K562 (cell line): Measurements from ENCODE around the gene EEA1. TPM values are rescaled to one million over a fixed set of nuclear protein-coding genes. Genes with fewer than 3 reads are reported as not detected.

Source experiments
- JUNB ChIP-seq: fragments of 450-650 bp; formaldehyde crosslinking; conservative IDR thresholded peaks from 2 replicates; pipeline ENCODE4 v1.4.0; 2020; ENCODE audit warnings: mild to moderate bottlenecking
- LCOR ChIP-seq: sonication (generic); formaldehyde crosslinking; IDR thresholded peaks from 2 replicates; pipeline ENCODE4 v1.8.0; 2022; ENCODE audit warnings: mild to moderate bottlenecking, missing genetic modification reagents
- NUFIP1 ChIP-seq: fragments of 450-650 bp; IDR thresholded peaks from 2 replicates; pipeline ENCODE4 v1.6.1; 2018; ENCODE audit not compliant: partially characterized antibody
- SMAD3 ChIP-seq: fragments of 450-650 bp; formaldehyde crosslinking; conservative IDR thresholded peaks from 2 replicates; pipeline ENCODE4 v1.4.0; 2020; ENCODE audit warnings: mild to moderate bottlenecking
- ZNF280B ChIP-seq: fragments of 250-450 bp; sonication (Bioruptor Pico); IDR thresholded peaks from 2 replicates; pipeline ENCODE4 v1.5.1; 2021; ENCODE audit warnings: mild to moderate bottlenecking
- polyA plus RNA-seq, 8 experiments: library from polyadenylated mRNA; depleted of rRNA in 4 of 8; stranded (reverse) in 5 of 8; unstranded in 3 of 8; fragments of >200 nt; fragmentation: Nextera tagmentation in 2 of 8; fragmentation: Illumina TruSeq in 1 of 8; extraction: Ambion mirVana in 2 of 8; extraction: Trizol in 1 of 8; gene quantifications; 2 replicates each; pipeline versions ENCODE4 v1.2.1 to v1.2.3, GENCODE V29; 2011 to 2014; ENCODE audit warnings: inconsistent platforms in 1 of 8, missing spikeins in 1 of 8
- total RNA-seq, 7 experiments: library from RNA; depleted of rRNA in 6 of 7; stranded (reverse); fragments of >200 nt in 6 of 7; fragmentation: Illumina TruSeq in 2 of 7; extraction: Trizol in 2 of 7; gene quantifications; 2 replicates each; pipeline versions ENCODE4 v1.2.1 to v1.2.3, GENCODE V29; 2011 to 2021; ENCODE audit warnings: low replicate concordance in 1 of 7
- TF ChIP-seq, protein P1 (sequence below): fragments of 200-600 bp; sonication (generic); IDR thresholded peaks from one replicate; pipeline ENCODE4 v1.6.1; 2012; ENCODE audit warnings: mild to moderate bottlenecking, low read depth, low read length, inconsistent platforms

Gene EEA1
- total and polyA plus RNA-seq, 9 of the 15 experiments (the other 6 are each of a cell fraction or from before 2014, with no cell fraction given) = 3.5 to 17.1 (median 7.5) TPM

DNA sequence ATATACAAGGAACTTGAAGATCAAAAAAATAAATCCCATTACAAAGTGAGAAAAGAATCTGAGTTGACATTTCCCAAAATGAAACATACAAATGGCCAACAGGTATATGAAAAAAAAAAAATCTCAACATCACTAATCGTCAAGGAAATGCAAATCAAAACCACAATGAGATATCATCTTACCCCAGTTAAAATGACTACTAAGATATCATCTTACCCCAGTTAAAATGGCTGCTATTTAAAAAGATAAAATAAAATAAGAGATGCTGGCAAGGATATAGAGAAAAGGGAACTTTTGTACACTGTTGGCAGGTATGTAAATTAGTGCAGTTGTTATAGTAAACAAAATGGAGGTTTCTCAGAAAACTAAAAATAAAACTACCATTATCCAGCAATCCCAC is 181.9 kb downstream of the EEA1 start (continued):
- TF ChIP-seq NUFIP1 = no peak
- TF ChIP-seq, protein P1, sequence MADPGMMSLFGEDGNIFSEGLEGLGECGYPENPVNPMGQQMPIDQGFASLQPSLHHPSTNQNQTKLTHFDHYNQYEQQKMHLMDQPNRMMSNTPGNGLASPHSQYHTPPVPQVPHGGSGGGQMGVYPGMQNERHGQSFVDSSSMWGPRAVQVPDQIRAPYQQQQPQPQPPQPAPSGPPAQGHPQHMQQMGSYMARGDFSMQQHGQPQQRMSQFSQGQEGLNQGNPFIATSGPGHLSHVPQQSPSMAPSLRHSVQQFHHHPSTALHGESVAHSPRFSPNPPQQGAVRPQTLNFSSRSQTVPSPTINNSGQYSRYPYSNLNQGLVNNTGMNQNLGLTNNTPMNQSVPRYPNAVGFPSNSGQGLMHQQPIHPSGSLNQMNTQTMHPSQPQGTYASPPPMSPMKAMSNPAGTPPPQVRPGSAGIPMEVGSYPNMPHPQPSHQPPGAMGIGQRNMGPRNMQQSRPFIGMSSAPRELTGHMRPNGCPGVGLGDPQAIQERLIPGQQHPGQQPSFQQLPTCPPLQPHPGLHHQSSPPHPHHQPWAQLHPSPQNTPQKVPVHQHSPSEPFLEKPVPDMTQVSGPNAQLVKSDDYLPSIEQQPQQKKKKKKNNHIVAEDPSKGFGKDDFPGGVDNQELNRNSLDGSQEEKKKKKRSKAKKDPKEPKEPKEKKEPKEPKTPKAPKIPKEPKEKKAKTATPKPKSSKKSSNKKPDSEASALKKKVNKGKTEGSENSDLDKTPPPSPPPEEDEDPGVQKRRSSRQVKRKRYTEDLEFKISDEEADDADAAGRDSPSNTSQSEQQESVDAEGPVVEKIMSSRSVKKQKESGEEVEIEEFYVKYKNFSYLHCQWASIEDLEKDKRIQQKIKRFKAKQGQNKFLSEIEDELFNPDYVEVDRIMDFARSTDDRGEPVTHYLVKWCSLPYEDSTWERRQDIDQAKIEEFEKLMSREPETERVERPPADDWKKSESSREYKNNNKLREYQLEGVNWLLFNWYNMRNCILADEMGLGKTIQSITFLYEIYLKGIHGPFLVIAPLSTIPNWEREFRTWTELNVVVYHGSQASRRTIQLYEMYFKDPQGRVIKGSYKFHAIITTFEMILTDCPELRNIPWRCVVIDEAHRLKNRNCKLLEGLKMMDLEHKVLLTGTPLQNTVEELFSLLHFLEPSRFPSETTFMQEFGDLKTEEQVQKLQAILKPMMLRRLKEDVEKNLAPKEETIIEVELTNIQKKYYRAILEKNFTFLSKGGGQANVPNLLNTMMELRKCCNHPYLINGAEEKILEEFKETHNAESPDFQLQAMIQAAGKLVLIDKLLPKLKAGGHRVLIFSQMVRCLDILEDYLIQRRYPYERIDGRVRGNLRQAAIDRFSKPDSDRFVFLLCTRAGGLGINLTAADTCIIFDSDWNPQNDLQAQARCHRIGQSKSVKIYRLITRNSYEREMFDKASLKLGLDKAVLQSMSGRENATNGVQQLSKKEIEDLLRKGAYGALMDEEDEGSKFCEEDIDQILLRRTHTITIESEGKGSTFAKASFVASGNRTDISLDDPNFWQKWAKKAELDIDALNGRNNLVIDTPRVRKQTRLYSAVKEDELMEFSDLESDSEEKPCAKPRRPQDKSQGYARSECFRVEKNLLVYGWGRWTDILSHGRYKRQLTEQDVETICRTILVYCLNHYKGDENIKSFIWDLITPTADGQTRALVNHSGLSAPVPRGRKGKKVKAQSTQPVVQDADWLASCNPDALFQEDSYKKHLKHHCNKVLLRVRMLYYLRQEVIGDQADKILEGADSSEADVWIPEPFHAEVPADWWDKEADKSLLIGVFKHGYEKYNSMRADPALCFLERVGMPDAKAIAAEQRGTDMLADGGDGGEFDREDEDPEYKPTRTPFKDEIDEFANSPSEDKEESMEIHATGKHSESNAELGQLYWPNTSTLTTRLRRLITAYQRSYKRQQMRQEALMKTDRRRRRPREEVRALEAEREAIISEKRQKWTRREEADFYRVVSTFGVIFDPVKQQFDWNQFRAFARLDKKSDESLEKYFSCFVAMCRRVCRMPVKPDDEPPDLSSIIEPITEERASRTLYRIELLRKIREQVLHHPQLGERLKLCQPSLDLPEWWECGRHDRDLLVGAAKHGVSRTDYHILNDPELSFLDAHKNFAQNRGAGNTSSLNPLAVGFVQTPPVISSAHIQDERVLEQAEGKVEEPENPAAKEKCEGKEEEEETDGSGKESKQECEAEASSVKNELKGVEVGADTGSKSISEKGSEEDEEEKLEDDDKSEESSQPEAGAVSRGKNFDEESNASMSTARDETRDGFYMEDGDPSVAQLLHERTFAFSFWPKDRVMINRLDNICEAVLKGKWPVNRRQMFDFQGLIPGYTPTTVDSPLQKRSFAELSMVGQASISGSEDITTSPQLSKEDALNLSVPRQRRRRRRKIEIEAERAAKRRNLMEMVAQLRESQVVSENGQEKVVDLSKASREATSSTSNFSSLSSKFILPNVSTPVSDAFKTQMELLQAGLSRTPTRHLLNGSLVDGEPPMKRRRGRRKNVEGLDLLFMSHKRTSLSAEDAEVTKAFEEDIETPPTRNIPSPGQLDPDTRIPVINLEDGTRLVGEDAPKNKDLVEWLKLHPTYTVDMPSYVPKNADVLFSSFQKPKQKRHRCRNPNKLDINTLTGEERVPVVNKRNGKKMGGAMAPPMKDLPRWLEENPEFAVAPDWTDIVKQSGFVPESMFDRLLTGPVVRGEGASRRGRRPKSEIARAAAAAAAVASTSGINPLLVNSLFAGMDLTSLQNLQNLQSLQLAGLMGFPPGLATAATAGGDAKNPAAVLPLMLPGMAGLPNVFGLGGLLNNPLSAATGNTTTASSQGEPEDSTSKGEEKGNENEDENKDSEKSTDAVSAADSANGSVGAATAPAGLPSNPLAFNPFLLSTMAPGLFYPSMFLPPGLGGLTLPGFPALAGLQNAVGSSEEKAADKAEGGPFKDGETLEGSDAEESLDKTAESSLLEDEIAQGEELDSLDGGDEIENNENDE = no peak
- TF ChIP-seq SMAD3 (CRISPR knock-in tag) = no peak
- TF ChIP-seq LCOR (CRISPR knock-in tag) = no peak
- TF ChIP-seq JUNB (CRISPR knock-in tag) = no peak
- no peak for TF ChIP-seq ZNF280B
